ENCODE results near the gene CHMP4A. TPM values are rescaled to one million over a fixed set of nuclear protein-coding genes. Genes with fewer than 3 reads are reported as not detected.

CHMP4A gene
- total RNA-seq, 4 donors from 2014 or later, result 75.4 to 135 (median 94.9) TPM

- Histone ChIP-seq H3K4me1 (no peaks in the 10 kb centered on the region), H3K27me3 (no peaks in the 10 kb centered on the region), H3K4me3 (no peak overlapping the region), H3K36me3 (peaks cover 0 to 26% (median 0%) of the 10 kb centered on the region in 4 donors), H3K27ac (replicated peaks in 1 of 4) (no peak overlapping the region), H3K9me3 (no peaks in the 10 kb centered on the region)
- TF ChIP-seq POLR2A (IDR thresholded peaks at IDR 0.05; ENCODE audit: low read depth) (no peak), POLR2AphosphoS5 (IDR thresholded peaks at IDR 0.05) (no peak)
- intact Hi-C loops (cut with DNase I), result no loop called here
- 96% methylated on average over 8 of the region's 11 CpGs for WGBS
- DNase-seq (ENCODE audit: extremely low spot score), result no peak
Observed at GRCh38 chr14:24252289-24253124, 39.2 kb upstream of the CHMP4A start.

- intact Hi-C loops (cut with DNase I), result no loop called here
- WGBS, result 100% methylated on average over 1 of the region's 1 CpG
- TF ChIP-seq POLR2AphosphoS5 (IDR thresholded peaks at IDR 0.05), result no peak
- TF ChIP-seq EP300 (IDR thresholded peaks at IDR 0.05), result no peak
- TF ChIP-seq CTCF (IDR thresholded peaks at IDR 0.05), result no peak
- no peak for TF ChIP-seq POLR2A (IDR thresholded peaks at IDR 0.05; ENCODE audit: low read depth)
- Histone ChIP-seq H3K36me3 (peaks cover 0 to 26% (median 0%) of the 10 kb centered on the region in 4 donors), H3K27ac (replicated peaks in 1 of 4) (no peak overlapping the region), H3K4me1 (no peaks in the 10 kb centered on the region), H3K27me3 (no peaks in the 10 kb centered on the region), H3K4me3 (no peak overlapping the region), H3K9me3 (no peaks in the 10 kb centered on the region)
- no peak for DNase-seq (ENCODE audit: extremely low spot score)
Observed at GRCh38 chr14:24251880-24252288, 38.6 kb upstream of the CHMP4A start.

GRCh38 chr14:24250354-24250753 is 37.1 kb upstream of the CHMP4A start:
- H3K36me3 ChIP-seq, result peaks cover 0 to 22% (median 0%) of the 10 kb centered on the region in 4 donors
- DNase-seq (ENCODE audit: extremely low spot score), result no peak

GRCh38 chr14:24249230-24250021 is 36.1 kb upstream of the CHMP4A start:
- TF ChIP-seq POLR2AphosphoS5 (IDR thresholded peaks at IDR 0.05), result no peak
- intact Hi-C loops (cut with DNase I), result no loop called here
- H3K9me3 ChIP-seq, result no peaks in the 10 kb centered on the region
- DNase-seq (ENCODE audit: extremely low spot score), result no peak
- H3K4me3 ChIP-seq, result no peak overlapping the region
- WGBS, result 79% methylated on average over 10 of the region's 13 CpGs
- no peaks in the 10 kb centered on the region for H3K4me1 ChIP-seq
- no peaks in the 10 kb centered on the region for H3K27me3 ChIP-seq
- H3K27ac ChIP-seq (replicated peaks in 1 of 4), result no peak overlapping the region
- peaks cover 0 to 12% (median 0%) of the 10 kb centered on the region in 4 donors for H3K36me3 ChIP-seq

More at GRCh38 chr14:24250354-24250753, 37.1 kb upstream of the CHMP4A start:
- Histone ChIP-seq H3K4me3 (no peak overlapping the region), H3K27ac (replicated peaks in 1 of 4) (no peak overlapping the region), H3K9me3 (no peaks in the 10 kb centered on the region), H3K27me3 (no peaks in the 10 kb centered on the region), H3K4me1 (no peaks in the 10 kb centered on the region)
- intact Hi-C loops (cut with DNase I), result no loop called here
- WGBS, result 58% methylated on average over 4 of the region's 4 CpGs
- TF ChIP-seq POLR2A (IDR thresholded peaks at IDR 0.05; ENCODE audit: low read depth) (no peak), POLR2AphosphoS5 (IDR thresholded peaks at IDR 0.05) (no peak)

- intact Hi-C loops (cut with DNase I), result no loop called here
- whole genome bisulfite sequencing, result 76% methylated on average over 7 of the region's 7 CpGs
- peaks cover 6 to 12% (median 10%) of the 10 kb centered on the region in 4 donors for H3K4me1 ChIP-seq
Observed at GRCh38 chr14:24247422-24247821, 34.1 kb upstream of the CHMP4A start.

More at GRCh38 chr14:24247422-24247821, 34.1 kb upstream of the CHMP4A start:
- Histone ChIP-seq H3K9me3 (no peaks in the 10 kb centered on the region), H3K27me3 (no peaks in the 10 kb centered on the region), H3K27ac (replicated peaks in 1 of 4) (no peak overlapping the region), H3K4me3 (no peak overlapping the region), H3K36me3 (no peaks in the 10 kb centered on the region)
- TF ChIP-seq POLR2AphosphoS5 (IDR thresholded peaks at IDR 0.05) (no peak), EP300 (IDR thresholded peaks at IDR 0.05) (no peak), POLR2A (IDR thresholded peaks at IDR 0.05; ENCODE audit: low read depth) (no peak), CTCF (IDR thresholded peaks at IDR 0.05) (no peak)
- DNase-seq (ENCODE audit: extremely low spot score), result no peak
